Measurements from ENCODE around the gene TEX54.
"Not testable (repeated sequence)": the region's sequence is repeated elsewhere in the genome, so short reads cannot be mapped to it uniquely, and the experiment has no call there.

Gene TEX54

GRCh38 chr11:62854825-62855570 lies 22.4 kb upstream of the TEX54 start:
- DNase-seq = no peak

GRCh38 chr11:62854013-62854824 lies 21.6 kb upstream of the TEX54 start:
- DNase-seq = no peak

- no peak for DNase-seq
Measured at GRCh38 chr11:62853279-62853965, 20.8 kb upstream of the TEX54 start.

- DNase-seq = no peak
Measured at GRCh38 chr11:62852523-62853188, 20.0 kb upstream of the TEX54 start.

- no peak for DNase-seq
Measured at GRCh38 chr11:62851807-62852522, 19.3 kb upstream of the TEX54 start.

- no peak for DNase-seq
Measured at GRCh38 chr11:62850911-62851806, 18.5 kb upstream of the TEX54 start.

GRCh38 chr11:62847767-62848314 lies 15.2 kb upstream of the TEX54 start:
- DNase-seq = no peak

- DNase-seq = no peak
Measured at GRCh38 chr11:62846177-62846576, 13.5 kb upstream of the TEX54 start.

- DNase-seq = no peak
Measured at GRCh38 chr11:62844154-62844553, 11.5 kb upstream of the TEX54 start.

- DNase-seq = no peak
Measured at GRCh38 chr11:62843466-62843865, 10.8 kb upstream of the TEX54 start.

GRCh38 chr11:62842891-62843290 lies 10.2 kb upstream of the TEX54 start:
- DNase-seq = not testable (repeated sequence)

GRCh38 chr11:62842171-62842741 lies 9.6 kb upstream of the TEX54 start:
- DNase-seq = peak in 1 of 2 donors; percentile 56

GRCh38 chr11:62841361-62842170 lies 8.9 kb upstream of the TEX54 start:
- DNase-seq = peak; percentile 79 to 97

GRCh38 chr11:62840721-62841360 lies 8.2 kb upstream of the TEX54 start:
- peak in 1 of 2 donors; percentile 10 for DNase-seq

GRCh38 chr11:62839050-62839945 lies 6.7 kb upstream of the TEX54 start, which contains the start of gene WDR74:
Gene WDR74, minus strand, starts transcription at chr11:62839590. Its CDS starts 20 bp downstream, at chr11:62839570.
- peak; percentile 90 for DNase-seq

GRCh38 chr11:62835336-62835735 lies 2.7 kb upstream of the TEX54 start:
- no peak for DNase-seq

GRCh38 chr11:62831520-62832335 lies 913 bp downstream of the TEX54 start, which contains the start of gene STX5:
Gene STX5, minus strand, starts transcription at chr11:62832051. Its CDS starts 808 bp downstream, at chr11:62831243.
- DNase-seq = peak; percentile 96 to 99
